WTC11 (cell line): Measurements from ENCODE around the gene TMEM59. TPM values are rescaled to one million over a fixed set of nuclear protein-coding genes. Genes with fewer than 3 reads are reported as not detected.

Experiments
- ATAC-seq: fragments of 200-7000 bp; cut with Tn5 transposase; 2 replicates; pipeline ENCODE4 v1.10.0; 2021; ENCODE audit warnings: mild to moderate bottlenecking, moderate library complexity
- CTCF ChIA-PET: fragments of 300-600 bp; sonication (Branson Sonifier 250); formaldehyde crosslinking; loops from one replicate; lab custom pipeline; 2021; ENCODE audit warnings: antibody characterized with exemption; lab: Charles Lee
- POLR2A ChIA-PET: fragments of 350-600 bp; sonication (Branson Sonifier 250); formaldehyde crosslinking; loops from one replicate; lab custom pipeline; 2021; ENCODE audit warnings: antibody characterized with exemption; lab: Charles Lee
- DNase-seq: peaks from one replicate; pipeline ENCODE4 v3.0.0; 2021; ENCODE audit warnings: low spot score
- H3K27ac Mint-ChIP-seq: 2 replicates; pipeline ENCODE4 v1.8.0; 2021; ENCODE audit warnings: mixed read lengths
- H3K27me3 Mint-ChIP-seq: 2 replicates; pipeline ENCODE4 v1.8.0; 2021; ENCODE audit warnings: low read depth, mild to moderate bottlenecking, moderate library complexity, mixed read lengths
- H3K36me3 Mint-ChIP-seq: 2 replicates; pipeline ENCODE4 v1.8.0; 2021; ENCODE audit warnings: mixed read lengths
- H3K4me1 Mint-ChIP-seq: 2 replicates; pipeline ENCODE4 v1.8.0; 2022; ENCODE audit warnings: mixed read lengths
- H3K4me3 Mint-ChIP-seq: 2 replicates; pipeline ENCODE4 v1.8.0; 2021; ENCODE audit warnings: mild to moderate bottlenecking, moderate library complexity, mixed read lengths
- H3K9me3 Mint-ChIP-seq: 2 replicates; pipeline ENCODE4 v1.8.0; 2021; ENCODE audit warnings: mixed read lengths
- ATF2 ChIP-seq: sonication (generic); formaldehyde crosslinking; IDR thresholded peaks from 2 replicates; pipeline ENCODE4 v1.8.1; 2022; ENCODE audit warnings: low read depth, missing genetic modification reagents, borderline replicate concordance
- CBFB ChIP-seq: sonication (generic); formaldehyde crosslinking; IDR thresholded peaks from 2 replicates; pipeline ENCODE4 v1.8.1; 2022; ENCODE audit warnings: mild to moderate bottlenecking, low read depth, missing genetic modification reagents
- E2F4 ChIP-seq: sonication (generic); formaldehyde crosslinking; IDR thresholded peaks from 2 replicates; pipeline ENCODE4 v1.8.1; 2022; ENCODE audit warnings: low read depth, mild to moderate bottlenecking, moderate library complexity, missing genetic modification reagents, borderline replicate concordance
- ETV6 ChIP-seq: sonication (generic); formaldehyde crosslinking; IDR thresholded peaks from 2 replicates; pipeline ENCODE4 v1.8.1; 2022; ENCODE audit warnings: mild to moderate bottlenecking, missing genetic modification reagents
- FOXP1 ChIP-seq: sonication (generic); formaldehyde crosslinking; IDR thresholded peaks from 2 replicates; pipeline ENCODE4 v1.8.0; 2022; ENCODE audit warnings: missing genetic modification reagents, mild to moderate bottlenecking, moderate library complexity, borderline replicate concordance
- HMGA2 ChIP-seq: fragments of 250-450 bp; sonication (Bioruptor Pico); IDR thresholded peaks from 2 replicates; pipeline ENCODE4 v1.4.0; 2021; ENCODE audit warnings: mild to moderate bottlenecking, moderate library complexity
- JAZF1 ChIP-seq: fragments of 250-450 bp; sonication (Bioruptor Pico); IDR thresholded peaks from 2 replicates; pipeline ENCODE4 v1.9.0; 2021; ENCODE audit warnings: moderate library complexity, mild to moderate bottlenecking, inconsistent platforms
- JUN ChIP-seq: sonication (generic); formaldehyde crosslinking; IDR thresholded peaks from 2 replicates; pipeline ENCODE4 v1.8.0; 2023; ENCODE audit warnings: mild to moderate bottlenecking, missing genetic modification reagents
- KAT7 ChIP-seq: sonication (generic); formaldehyde crosslinking; IDR thresholded peaks from 2 replicates; pipeline ENCODE4 v1.8.1; 2023; ENCODE audit warnings: missing genetic modification reagents, mild to moderate bottlenecking, borderline replicate concordance
- NFE2L1 ChIP-seq: sonication (generic); formaldehyde crosslinking; IDR thresholded peaks from 2 replicates; pipeline ENCODE4 v1.8.1; 2023; ENCODE audit warnings: missing genetic modification reagents
- NR2C2 ChIP-seq: sonication (generic); formaldehyde crosslinking; IDR thresholded peaks from 2 replicates; pipeline ENCODE4 v1.8.0; 2022; ENCODE audit warnings: mild to moderate bottlenecking, missing genetic modification reagents
- PRRX2 ChIP-seq: fragments of 250-450 bp; sonication (Bioruptor Pico); IDR thresholded peaks from 2 replicates; pipeline ENCODE4 v1.8.0; 2021; ENCODE audit warnings: mild to moderate bottlenecking
- RELA ChIP-seq: sonication (generic); formaldehyde crosslinking; IDR thresholded peaks from 2 replicates; pipeline ENCODE4 v1.8.1; 2022; ENCODE audit warnings: missing genetic modification reagents, mild to moderate bottlenecking, borderline replicate concordance
- SMAD4 ChIP-seq: sonication (generic); formaldehyde crosslinking; IDR thresholded peaks from 2 replicates; pipeline ENCODE4 v1.8.0; 2022; ENCODE audit warnings: mild to moderate bottlenecking, missing genetic modification reagents
- ZNF232 ChIP-seq: sonication (generic); formaldehyde crosslinking; IDR thresholded peaks from 2 replicates; pipeline ENCODE4 v1.8.0; 2022; ENCODE audit warnings: mild to moderate bottlenecking, missing genetic modification reagents
- ZNF423 ChIP-seq: fragments of 250-450 bp; sonication (Bioruptor Pico); IDR thresholded peaks from 2 replicates; pipeline ENCODE4 v2.1.2; 2022; ENCODE audit warnings: mild to moderate bottlenecking, moderate library complexity
- ZNF512 ChIP-seq: sonication (generic); formaldehyde crosslinking; IDR thresholded peaks from 2 replicates; pipeline ENCODE4 v1.8.1; 2022; ENCODE audit warnings: missing genetic modification reagents, borderline replicate concordance
- ZNF532 ChIP-seq: fragments of 250-450 bp; sonication (Bioruptor Pico); IDR thresholded peaks from 2 replicates; pipeline ENCODE4 v1.9.0; 2021; ENCODE audit warnings: mild to moderate bottlenecking, borderline replicate concordance
- total RNA-seq: library from RNA; stranded (reverse); gene quantifications from 3 replicates; pipeline ENCODE4 v1.2.3, GENCODE V29; 2021
- TF ChIP-seq, protein P1 (sequence below): fragments of 200-600 bp; IDR thresholded peaks from 2 replicates; pipeline ENCODE4 v1.8.0; 2022; ENCODE audit warnings: antibody characterized with exemption

The TMEM59 gene
- total RNA-seq, 1 experiment from 2014 or later, result 122 TPM

DNA sequence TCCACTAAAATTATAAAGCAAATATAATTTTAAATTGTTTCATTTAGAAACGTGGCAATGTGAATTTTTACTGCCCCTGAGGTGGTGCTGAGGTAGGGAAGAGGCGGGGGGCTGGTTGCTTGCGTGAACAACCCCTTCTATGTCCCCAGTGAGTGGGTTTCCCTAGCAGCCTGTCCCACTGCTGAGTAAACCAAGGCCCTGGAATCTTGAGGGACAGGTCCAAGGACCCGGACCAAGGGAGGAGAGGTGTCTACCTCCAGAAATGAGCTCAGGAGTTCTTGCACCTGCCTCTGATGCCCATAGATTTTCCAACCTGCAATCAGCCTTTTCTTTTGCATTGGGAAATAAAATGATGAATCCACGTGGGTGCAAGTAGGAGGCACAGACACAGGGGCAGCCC is 34.4 kb downstream of the TMEM59 start:
- POLR2A ChIA-PET, result no interaction called here
- ATAC-seq (no peak), DNase-seq (no peak)
- Mint-ChIP-seq H3K27ac (no peak overlapping the region), H3K4me3 (no peak overlapping the region), H3K36me3 (no peaks in the 10 kb centered on the region)
- TF ChIP-seq ZNF532, result no peak
- no peak for TF ChIP-seq SMAD4
- no peak for TF ChIP-seq E2F4 (CRISPR knock-in tag)
- TF ChIP-seq ZNF512 (CRISPR knock-in tag), result no peak
- no peak for TF ChIP-seq RELA (CRISPR knock-in tag)
- no peak for TF ChIP-seq ETV6 (CRISPR knock-in tag)
- TF ChIP-seq, protein P1, sequence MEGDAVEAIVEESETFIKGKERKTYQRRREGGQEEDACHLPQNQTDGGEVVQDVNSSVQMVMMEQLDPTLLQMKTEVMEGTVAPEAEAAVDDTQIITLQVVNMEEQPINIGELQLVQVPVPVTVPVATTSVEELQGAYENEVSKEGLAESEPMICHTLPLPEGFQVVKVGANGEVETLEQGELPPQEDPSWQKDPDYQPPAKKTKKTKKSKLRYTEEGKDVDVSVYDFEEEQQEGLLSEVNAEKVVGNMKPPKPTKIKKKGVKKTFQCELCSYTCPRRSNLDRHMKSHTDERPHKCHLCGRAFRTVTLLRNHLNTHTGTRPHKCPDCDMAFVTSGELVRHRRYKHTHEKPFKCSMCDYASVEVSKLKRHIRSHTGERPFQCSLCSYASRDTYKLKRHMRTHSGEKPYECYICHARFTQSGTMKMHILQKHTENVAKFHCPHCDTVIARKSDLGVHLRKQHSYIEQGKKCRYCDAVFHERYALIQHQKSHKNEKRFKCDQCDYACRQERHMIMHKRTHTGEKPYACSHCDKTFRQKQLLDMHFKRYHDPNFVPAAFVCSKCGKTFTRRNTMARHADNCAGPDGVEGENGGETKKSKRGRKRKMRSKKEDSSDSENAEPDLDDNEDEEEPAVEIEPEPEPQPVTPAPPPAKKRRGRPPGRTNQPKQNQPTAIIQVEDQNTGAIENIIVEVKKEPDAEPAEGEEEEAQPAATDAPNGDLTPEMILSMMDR, result no peak
- no peak for TF ChIP-seq PRRX2 (CRISPR knock-in tag)
- no peak for TF ChIP-seq ATF2
- TF ChIP-seq, all 79 proteins: peak for 0
- H3K27me3 Mint-ChIP-seq, result no peaks in the 10 kb centered on the region
- CTCF ChIA-PET, result interaction anchor here (1.0 to 3.7 kb wide), 3 partner anchors 27 to 140 kb away, joined by 3 to 19 read pairs (median 3); no protein-coding TSS in a partner anchor
- H3K9me3 Mint-ChIP-seq, result no peaks in the 10 kb centered on the region
- peaks cover 8% of the 10 kb centered on the region for H3K4me1 Mint-ChIP-seq

- POLR2A ChIA-PET, result no interaction called here
- CTCF ChIA-PET, result interaction anchor here (1.0 to 3.7 kb wide), 3 partner anchors 26 to 139 kb away, joined by 3 to 19 read pairs (median 3); no protein-coding TSS in a partner anchor
Measured at GRCh38 chr1:54017979-54018378, 35.0 kb downstream of the TMEM59 start, which contains the start of gene LDLRAD1. LDLRAD1 (minus strand) TSS chr1:54018186; CDS start chr1:54018112, 74 bp downstream.

More at GRCh38 chr1:54017979-54018378, 35.0 kb downstream of the TMEM59 start, which contains the start of gene LDLRAD1:
- H3K4me1 Mint-ChIP-seq, result peaks cover 9% of the 10 kb centered on the region
- TF ChIP-seq JAZF1 (CRISPR knock-in tag) (no peak), RELA (CRISPR knock-in tag) (no peak), ZNF232 (no peak), HMGA2 (CRISPR knock-in tag) (no peak), JUN (no peak), NFE2L1 (CRISPR knock-in tag) (no peak), ZNF423 (no peak), NR2C2 (CRISPR knock-in tag) (no peak), CBFB (no peak), FOXP1 (CRISPR knock-in tag) (no peak), KAT7 (no peak), ETV6 (CRISPR knock-in tag) (no peak), PRRX2 (CRISPR knock-in tag) (no peak)
- TF ChIP-seq, protein P1, result no peak
- no peaks in the 10 kb centered on the region for H3K9me3 Mint-ChIP-seq
- H3K27ac Mint-ChIP-seq, result no peak within 1 kb of the TSS
- H3K36me3 Mint-ChIP-seq, result no peaks in the 10 kb centered on the region
- no peak within 1 kb of the TSS for H3K4me3 Mint-ChIP-seq
- no peaks in the 10 kb centered on the region for H3K27me3 Mint-ChIP-seq
- ATAC-seq (peak; percentile 27), DNase-seq (no peak)
